Suprapubic skin (tissue), 4 donors: ENCODE measurements around the gene ETV7. TPM values are rescaled to one million over a fixed set of nuclear protein-coding genes. Genes with fewer than 3 reads are reported as not detected.

Source experiments
- DNase-seq, 2 donors: peaks; one replicate each; pipeline ENCODE4 v3.0.0-alpha.2; 2019; ENCODE audit warnings: low spot score in 2 of 2
- H3K27ac ChIP-seq: fragments of 200-600 bp; sonication (generic); one replicate; pipeline ENCODE4 v1.5.1; 2019
- H3K27me3 ChIP-seq: fragments of 200-600 bp; sonication (generic); one replicate; pipeline ENCODE4 v1.5.1; 2019
- H3K36me3 ChIP-seq: fragments of 200-600 bp; sonication (generic); one replicate; pipeline ENCODE4 v1.5.1; 2019
- H3K4me1 ChIP-seq: fragments of 200-600 bp; sonication (generic); one replicate; pipeline ENCODE4 v1.5.1; 2019
- H3K4me3 ChIP-seq: fragments of 200-600 bp; sonication (generic); one replicate; pipeline ENCODE4 v1.5.1; 2019; ENCODE audit warnings: mild to moderate bottlenecking
- H3K9me3 ChIP-seq: fragments of 200-600 bp; sonication (generic); one replicate; pipeline ENCODE4 v1.5.1; 2019
- CTCF ChIP-seq, 2 donors: fragments of 200-600 bp in 1 of 2; fragments of 450-650 bp in 1 of 2; sonication (generic) in 1 of 2; IDR thresholded peaks; one replicate each; pipeline ENCODE4 v1.5.1; 2016 to 2019; ENCODE audit warnings: antibody characterized with exemption in 2 of 2, mild to moderate bottlenecking in 1 of 2, moderate library complexity in 1 of 2
- EP300 ChIP-seq: sonication (generic); formaldehyde crosslinking; IDR thresholded peaks from one replicate; pipeline ENCODE4 v1.6.1; 2017; ENCODE audit warnings: antibody characterized with exemption
- POLR2A ChIP-seq, 2 donors: fragments of 450-650 bp; IDR thresholded peaks; one replicate each; pipeline ENCODE4 v1.6.1; 2017; ENCODE audit warnings: antibody characterized with exemption in 2 of 2, mild to moderate bottlenecking in 2 of 2, moderate library complexity in 2 of 2
- POLR2AphosphoS5 ChIP-seq, 3 donors: sonication (generic); formaldehyde crosslinking; IDR thresholded peaks; one replicate each; pipeline ENCODE4 v1.6.1; 2017; ENCODE audit warnings: antibody characterized with exemption in 3 of 3
- whole genome bisulfite sequencing: methylation state at CpG from one replicate; pipeline ENCODE4 v1.1.5; 2018; 5-methylcytosine and 5-hydroxymethylcytosine counted together
- total RNA-seq, 4 donors: library from RNA; depleted of rRNA; stranded (reverse); fragments of >200 nt; gene quantifications; one replicate each; pipeline ENCODE4 v1.1.0, GENCODE V29; 2016

Gene ETV7
- total RNA-seq, 4 donors from 2014 or later, result 5.9 to 13.0 (median 9.5) TPM

GRCh38 chr6:36328600-36328999 is 58.9 kb downstream of the ETV7 start:
- TF ChIP-seq EP300 (no peak), POLR2AphosphoS5 (IDR thresholded peaks at IDR 0.05) (no peak), CTCF (IDR thresholded peaks at IDR 0.05) (no peak), POLR2A (IDR thresholded peaks at IDR 0.05) (no peak)
- Histone ChIP-seq H3K27me3 (peaks cover 24% of the 10 kb centered on the region), H3K9me3 (no peaks in the 10 kb centered on the region), H3K27ac (no peak overlapping the region), H3K4me1 (peaks cover 6% of the 10 kb centered on the region), H3K4me3 (no peak overlapping the region), H3K36me3 (no peaks in the 10 kb centered on the region)
- DNase-seq, result no peak
- 90% methylated on average over 7 of the region's 7 CpGs for WGBS

GRCh38 chr6:36327919-36328236 is 59.6 kb downstream of the ETV7 start:
- no peak for DNase-seq
- H3K4me3 ChIP-seq, result no peak overlapping the region
- no peak overlapping the region for H3K27ac ChIP-seq
- H3K4me1 ChIP-seq, result no peaks in the 10 kb centered on the region
- peaks cover 24% of the 10 kb centered on the region for H3K27me3 ChIP-seq
- H3K36me3 ChIP-seq, result no peaks in the 10 kb centered on the region
- TF ChIP-seq POLR2AphosphoS5 (IDR thresholded peaks at IDR 0.05) (no peak), CTCF (IDR thresholded peaks at IDR 0.05) (no peak), POLR2A (IDR thresholded peaks at IDR 0.05) (no peak), EP300 (no peak)
- H3K9me3 ChIP-seq, result no peaks in the 10 kb centered on the region

- H3K4me1 ChIP-seq, result no peaks in the 10 kb centered on the region
- TF ChIP-seq POLR2AphosphoS5 (IDR thresholded peaks at IDR 0.05), result no peak
- no peak for TF ChIP-seq EP300
- no peak for TF ChIP-seq CTCF (IDR thresholded peaks at IDR 0.05)
- no peak for TF ChIP-seq POLR2A (IDR thresholded peaks at IDR 0.05)
- no peak overlapping the region for H3K27ac ChIP-seq
- WGBS, result 42% methylated on average over 6 of the region's 6 CpGs
- no peaks in the 10 kb centered on the region for H3K36me3 ChIP-seq
- no peak for DNase-seq
- no peak overlapping the region for H3K4me3 ChIP-seq
- no peaks in the 10 kb centered on the region for H3K9me3 ChIP-seq
- peaks cover 20% of the 10 kb centered on the region for H3K27me3 ChIP-seq
Observed at GRCh38 chr6:36327226-36327918, 60.1 kb downstream of the ETV7 start.

- H3K27me3 ChIP-seq, result peaks cover 17% of the 10 kb centered on the region
- TF ChIP-seq POLR2A (IDR thresholded peaks at IDR 0.05) (no peak), EP300 (no peak)
- H3K36me3 ChIP-seq, result no peaks in the 10 kb centered on the region
- WGBS, result 70% methylated on average over 7 of the region's 7 CpGs
- no peaks in the 10 kb centered on the region for H3K9me3 ChIP-seq
- no peak overlapping the region for H3K4me3 ChIP-seq
- H3K27ac ChIP-seq, result no peak overlapping the region
- DNase-seq, result no peak
- no peaks in the 10 kb centered on the region for H3K4me1 ChIP-seq
Observed at GRCh38 chr6:36326356-36326995, 61.0 kb downstream of the ETV7 start.

GRCh38 chr6:36324715-36325114 is 62.8 kb downstream of the ETV7 start:
- Histone ChIP-seq H3K4me3 (no peak overlapping the region), H3K27ac (no peak overlapping the region), H3K27me3 (peaks cover 3% of the 10 kb centered on the region), H3K4me1 (no peaks in the 10 kb centered on the region), H3K36me3 (no peaks in the 10 kb centered on the region), H3K9me3 (no peaks in the 10 kb centered on the region)
- TF ChIP-seq POLR2AphosphoS5 (IDR thresholded peaks at IDR 0.05) (no peak), EP300 (no peak), POLR2A (IDR thresholded peaks at IDR 0.05) (no peak), CTCF (IDR thresholded peaks at IDR 0.05) (no peak)
- DNase-seq, result no peak
- 84% methylated on average over 3 of the region's 4 CpGs for WGBS
